HepG2 (cell line): ENCODE data around the gene NEDD4L. TPM values are rescaled to one million over a fixed set of nuclear protein-coding genes. Genes with fewer than 3 reads are reported as not detected.

Source experiments
- ESRRA ChIP-seq: sonication (generic); formaldehyde crosslinking; IDR thresholded peaks from 2 replicates; pipeline ENCODE4 v1.5.1; 2020; ENCODE audit warnings: mild to moderate bottlenecking, low read depth, missing genetic modification reagents
- FOXJ3 ChIP-seq: sonication (generic); formaldehyde crosslinking; IDR thresholded peaks from 2 replicates; pipeline ENCODE4 v1.4.0; 2020; ENCODE audit warnings: missing genetic modification reagents, mild to moderate bottlenecking, borderline replicate concordance
- HNF4G ChIP-seq, 2 experiments: sonication (generic) in 1 of 2; formaldehyde crosslinking in 1 of 2; IDR thresholded peaks; 2 replicates each; pipeline versions ENCODE4 v1.4.0 to v1.6.1; 2011 to 2020; ENCODE audit warnings: borderline replicate concordance in 2 of 2, low read depth in 2 of 2, mild to moderate bottlenecking in 2 of 2, low read length in 1 of 2, missing genetic modification reagents in 1 of 2, moderate library complexity in 1 of 2
- KLF13 ChIP-seq: sonication (generic); formaldehyde crosslinking; IDR thresholded peaks from 2 replicates; pipeline ENCODE4 v1.4.0; 2020; ENCODE audit warnings: mild to moderate bottlenecking, missing genetic modification reagents
- MEIS2 ChIP-seq: sonication (generic); formaldehyde crosslinking; IDR thresholded peaks from 2 replicates; pipeline ENCODE4 v1.9.0; 2021; ENCODE audit warnings: mild to moderate bottlenecking, missing genetic modification reagents
- MXI1 ChIP-seq: IDR thresholded peaks from 3 replicates; pipeline ENCODE4 v1.6.1; 2012; ENCODE audit warnings: low read depth, low read length, inconsistent platforms, borderline replicate concordance
- NFE2L1 ChIP-seq: sonication (generic); formaldehyde crosslinking; IDR thresholded peaks from 2 replicates; pipeline ENCODE4 v1.4.0; 2020; ENCODE audit warnings: missing genetic modification reagents, mild to moderate bottlenecking, borderline replicate concordance
- PAX8 ChIP-seq: sonication (generic); formaldehyde crosslinking; IDR thresholded peaks from 2 replicates; pipeline ENCODE4 v1.8.0; 2022; ENCODE audit warnings: mild to moderate bottlenecking, missing genetic modification reagents, borderline replicate concordance
- POLR2G ChIP-seq: fragments of 200-400 bp; formaldehyde crosslinking; IDR thresholded peaks from 2 replicates; pipeline ENCODE4 v1.6.1; 2018; ENCODE audit warnings: mild to moderate bottlenecking, low read depth, low read length, moderate library complexity
- RBM22 ChIP-seq: fragments of 200-400 bp; formaldehyde crosslinking; optimal IDR thresholded peaks from 2 replicates; pipeline ENCODE3; 2017; ENCODE audit warnings: mild to moderate bottlenecking, low read length, moderate library complexity
- REL ChIP-seq: sonication (generic); formaldehyde crosslinking; conservative IDR thresholded peaks from 2 replicates; pipeline ENCODE4 v1.8.0; 2022; ENCODE audit warnings: mild to moderate bottlenecking, missing genetic modification reagents, moderate library complexity
- RFX5 ChIP-seq: IDR thresholded peaks from 2 replicates; pipeline ENCODE4 v1.6.1; 2011; ENCODE audit warnings: low read depth, low read length, improper control_type of control experiment
- RFXAP ChIP-seq: sonication (generic); formaldehyde crosslinking; IDR thresholded peaks from 2 replicates; pipeline ENCODE4 v1.4.0; 2020; ENCODE audit warnings: missing genetic modification reagents, borderline replicate concordance
- RXRB ChIP-seq: IDR thresholded peaks from 2 replicates; pipeline ENCODE4 v1.6.1; 2016; ENCODE audit warnings: borderline replicate concordance, missing genetic modification reagents, missing compliant biosample characterization
- SRY ChIP-seq: sonication (generic); formaldehyde crosslinking; IDR thresholded peaks from 2 replicates; pipeline ENCODE4 v1.8.0; 2022; ENCODE audit warnings: mild to moderate bottlenecking, missing genetic modification reagents
- STAG1 ChIP-seq: sonication (generic); formaldehyde crosslinking; IDR thresholded peaks from 2 replicates; pipeline ENCODE4 v1.4.0; 2020; ENCODE audit warnings: missing genetic modification reagents
- YEATS2 ChIP-seq: sonication (generic); formaldehyde crosslinking; IDR thresholded peaks from 2 replicates; pipeline ENCODE4 v1.4.0; 2020; ENCODE audit warnings: missing genetic modification reagents, borderline replicate concordance
- ZBTB8A ChIP-seq: sonication (generic); formaldehyde crosslinking; IDR thresholded peaks from 2 replicates; pipeline ENCODE4 v1.4.0; 2020; ENCODE audit warnings: mild to moderate bottlenecking, low read depth, missing genetic modification reagents, borderline replicate concordance
- ZNF230 ChIP-seq: sonication (generic); formaldehyde crosslinking; IDR thresholded peaks from 2 replicates; pipeline ENCODE4 v1.4.0; 2020; ENCODE audit warnings: mild to moderate bottlenecking, missing genetic modification reagents
- ZNF256 ChIP-seq: sonication (generic); formaldehyde crosslinking; conservative IDR thresholded peaks from 2 replicates; pipeline ENCODE4 v1.4.0; 2020; ENCODE audit warnings: missing genetic modification reagents
- ZNF629 ChIP-seq: sonication (generic); formaldehyde crosslinking; conservative IDR thresholded peaks from 2 replicates; pipeline ENCODE4 v1.5.0; 2020; ENCODE audit warnings: missing genetic modification reagents
- ZNF777 ChIP-seq: sonication (generic); formaldehyde crosslinking; IDR thresholded peaks from 2 replicates; pipeline ENCODE4 v1.4.0; 2020; ENCODE audit warnings: missing genetic modification reagents
- ZNF782 ChIP-seq: sonication (generic); formaldehyde crosslinking; IDR thresholded peaks from 2 replicates; pipeline ENCODE4 v1.4.0; 2020; ENCODE audit warnings: missing genetic modification reagents, mild to moderate bottlenecking, borderline replicate concordance
- ZNF850 ChIP-seq: sonication (generic); formaldehyde crosslinking; conservative IDR thresholded peaks from 2 replicates; pipeline ENCODE4 v1.9.0; 2021; ENCODE audit warnings: mild to moderate bottlenecking, missing genetic modification reagents
- polyA plus RNA-seq, 8 experiments: library from polyadenylated mRNA; depleted of rRNA in 3 of 8; stranded (reverse) in 7 of 8; unstranded in 1 of 8; fragments of >200 nt; fragmentation: Illumina TruSeq in 4 of 8; extraction: Trizol in 4 of 8; gene quantifications; 2 replicates each; pipeline versions ENCODE4 v1.2.1 to v1.2.3, GENCODE V29; 2011 to 2016; ENCODE audit warnings: low read depth in 4 of 8, missing spikeins in 1 of 8, mixed read lengths in 1 of 8; ENCODE audit not compliant: insufficient read depth in 1 of 8
- total RNA-seq, 5 experiments: library from RNA; depleted of rRNA; stranded (reverse); fragments of >200 nt; fragmentation: Illumina TruSeq; extraction: Trizol; gene quantifications; 2 replicates each; pipeline ENCODE4 v1.2.3, GENCODE V29; 2016; ENCODE audit warnings: low read depth in 1 of 5
- TF ChIP-seq, protein P1 (sequence below): sonication (generic); formaldehyde crosslinking; IDR thresholded peaks from 2 replicates; pipeline ENCODE4 v1.4.0; 2020; ENCODE audit warnings: low read depth, missing genetic modification reagents
- TF ChIP-seq, protein P2 (sequence below): sonication (generic); formaldehyde crosslinking; IDR thresholded peaks from 2 replicates; pipeline ENCODE4 v1.4.0; 2020; ENCODE audit warnings: missing genetic modification reagents, mild to moderate bottlenecking, borderline replicate concordance

The NEDD4L gene
- total and polyA plus RNA-seq, 2 of the 13 experiments (the other 11 are each of a cell fraction or from before 2014, with no cell fraction given), result 168 to 390 TPM

DNA sequence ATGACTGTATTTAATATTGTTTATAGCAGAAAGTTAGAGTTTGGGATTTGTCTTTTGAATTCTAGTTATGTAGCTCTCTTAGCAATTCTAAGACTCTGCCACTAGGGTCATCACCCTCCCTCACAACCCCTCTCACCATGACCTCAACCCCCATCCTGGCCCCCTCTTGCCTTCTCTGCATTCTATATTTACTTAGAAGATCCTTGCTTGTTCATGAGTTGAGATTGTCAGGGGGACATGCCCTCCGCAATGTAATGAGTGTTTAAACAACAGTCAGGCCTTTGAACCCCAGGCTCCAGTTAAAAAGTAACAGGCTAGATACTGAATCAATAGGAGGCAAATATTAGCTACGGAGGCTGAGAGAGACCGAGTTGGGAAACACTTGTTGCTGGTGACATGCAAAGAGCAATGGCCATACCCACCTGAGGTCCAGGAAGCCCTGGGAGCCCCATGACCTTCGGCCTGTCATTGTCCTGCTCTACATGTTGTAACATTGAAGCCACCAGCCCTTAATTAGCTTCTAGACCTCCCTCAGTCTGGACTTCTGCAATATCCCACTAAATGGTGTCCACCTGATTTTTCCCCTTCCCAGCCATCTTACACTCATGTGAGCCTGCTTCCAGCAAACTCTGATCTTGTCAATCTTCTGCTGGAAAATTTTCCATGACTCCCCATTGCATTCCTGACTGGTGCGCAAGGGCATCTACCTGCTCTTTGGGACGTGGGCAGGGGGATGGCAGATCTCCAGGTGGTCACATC, 363.8 kb downstream of the NEDD4L start (continued):
- TF ChIP-seq RFX5 (no peak; the same call in 1 of the 2 replicates), ZNF777 (CRISPR knock-in tag) (no peak), ZNF230 (CRISPR knock-in tag) (no peak), ZNF629 (CRISPR knock-in tag) (no peak), MXI1 (peak; percentile 62; the same call in 1 of the 3 replicates), NFE2L1 (CRISPR knock-in tag) (no peak), YEATS2 (no peak), SRY (CRISPR knock-in tag) (peak; percentile 83; the same call in 1 of the 2 replicates), ESRRA (peak; percentile 97), MEIS2 (CRISPR knock-in tag) (peak; percentile 94), ZNF782 (CRISPR knock-in tag) (no peak), FOXJ3 (peak; percentile 96), RFXAP (CRISPR knock-in tag) (peak; percentile 74; the same call in 1 of the 2 replicates), RBM22 (peak; percentile 81), POLR2G (peak; percentile 56), STAG1 (CRISPR knock-in tag) (peak; percentile 39; the same call in 1 of the 2 replicates), ZNF256 (CRISPR knock-in tag) (0 out of 2 replicates have a peak, but pooled peaks have one; percentile 38), ZBTB8A (CRISPR knock-in tag) (0 out of 2 replicates have a peak, but pooled peaks have one; percentile 57), KLF13 (CRISPR knock-in tag) (no peak), HNF4G (IDR thresholded peaks at IDR 0.05; ENCODE audit: borderline replicate concordance, low read depth, low read length) (peak; percentile 99), HNF4G (CRISPR knock-in tag; IDR thresholded peaks at IDR 0.05; ENCODE audit: borderline replicate concordance, low read depth) (peak; percentile 94), RXRB (CRISPR knock-in tag) (peak; percentile 88), ZNF850 (CRISPR knock-in tag) (no peak), PAX8 (no peak), REL (CRISPR knock-in tag) (no peak; the same call in 1 of the 2 replicates)
- TF ChIP-seq, protein P1, sequence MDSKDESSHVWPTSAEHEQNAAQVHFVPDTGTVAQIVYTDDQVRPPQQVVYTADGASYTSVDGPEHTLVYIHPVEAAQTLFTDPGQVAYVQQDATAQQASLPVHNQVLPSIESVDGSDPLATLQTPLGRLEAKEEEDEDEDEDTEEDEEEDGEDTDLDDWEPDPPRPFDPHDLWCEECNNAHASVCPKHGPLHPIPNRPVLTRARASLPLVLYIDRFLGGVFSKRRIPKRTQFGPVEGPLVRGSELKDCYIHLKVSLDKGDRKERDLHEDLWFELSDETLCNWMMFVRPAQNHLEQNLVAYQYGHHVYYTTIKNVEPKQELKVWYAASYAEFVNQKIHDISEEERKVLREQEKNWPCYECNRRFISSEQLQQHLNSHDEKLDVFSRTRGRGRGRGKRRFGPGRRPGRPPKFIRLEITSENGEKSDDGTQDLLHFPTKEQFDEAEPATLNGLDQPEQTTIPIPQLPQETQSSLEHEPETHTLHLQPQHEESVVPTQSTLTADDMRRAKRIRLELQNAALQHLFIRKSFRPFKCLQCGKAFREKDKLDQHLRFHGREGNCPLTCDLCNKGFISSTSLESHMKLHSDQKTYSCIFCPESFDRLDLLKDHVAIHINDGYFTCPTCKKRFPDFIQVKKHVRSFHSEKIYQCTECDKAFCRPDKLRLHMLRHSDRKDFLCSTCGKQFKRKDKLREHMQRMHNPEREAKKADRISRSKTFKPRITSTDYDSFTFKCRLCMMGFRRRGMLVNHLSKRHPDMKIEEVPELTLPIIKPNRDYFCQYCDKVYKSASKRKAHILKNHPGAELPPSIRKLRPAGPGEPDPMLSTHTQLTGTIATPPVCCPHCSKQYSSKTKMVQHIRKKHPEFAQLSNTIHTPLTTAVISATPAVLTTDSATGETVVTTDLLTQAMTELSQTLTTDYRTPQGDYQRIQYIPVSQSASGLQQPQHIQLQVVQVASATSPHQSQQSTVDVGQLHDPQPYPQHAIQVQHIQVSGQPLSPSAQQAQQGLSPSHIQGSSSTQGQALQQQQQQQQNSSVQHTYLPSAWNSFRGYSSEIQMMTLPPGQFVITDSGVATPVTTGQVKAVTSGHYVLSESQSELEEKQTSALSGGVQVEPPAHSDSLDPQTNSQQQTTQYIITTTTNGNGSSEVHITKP, result peak; percentile 33
- TF ChIP-seq, protein P2, sequence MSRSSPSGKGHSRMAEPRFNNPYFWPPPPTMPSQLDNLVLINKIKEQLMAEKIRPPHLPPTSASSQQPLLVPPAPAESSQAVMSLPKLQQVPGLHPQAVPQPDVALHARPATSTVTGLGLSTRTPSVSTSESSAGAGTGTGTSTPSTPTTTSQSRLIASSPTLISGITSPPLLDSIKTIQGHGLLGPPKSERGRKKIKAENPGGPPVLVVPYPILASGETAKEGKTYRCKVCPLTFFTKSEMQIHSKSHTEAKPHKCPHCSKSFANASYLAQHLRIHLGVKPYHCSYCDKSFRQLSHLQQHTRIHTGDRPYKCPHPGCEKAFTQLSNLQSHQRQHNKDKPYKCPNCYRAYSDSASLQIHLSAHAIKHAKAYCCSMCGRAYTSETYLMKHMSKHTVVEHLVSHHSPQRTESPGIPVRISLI (CRISPR knock-in tag), result peak; percentile 72; the same call in 1 of the 2 replicates
